NCI-H187 treated with DMSO at 0.1 percent for 48 hours (cell line): ENCODE data around the gene NCKIPSD.
A peak's percentile ranks its signal among the peaks of the same experiment; 100 is the strongest.

Source experiments
- DNase-seq: peaks from one replicate; lab custom pipeline; 2025; lab: John Stamatoyannopoulos, UW

Gene NCKIPSD

GRCh38 chr3:48647714-48648113 is 38.0 kb downstream of the NCKIPSD start:
- no peak for DNase-seq

- no peak for DNase-seq
Measured at GRCh38 chr3:48644898-48645760, 40.6 kb downstream of the NCKIPSD start.

- no peak for DNase-seq
Measured at GRCh38 chr3:48642605-48643004, 43.1 kb downstream of the NCKIPSD start.

GRCh38 chr3:48641396-48641795 is 44.3 kb downstream of the NCKIPSD start:
- DNase-seq, result no peak

- DNase-seq, result no peak
Measured at GRCh38 chr3:48639944-48640606, 45.6 kb downstream of the NCKIPSD start.

- DNase-seq, result no peak
Measured at GRCh38 chr3:48637305-48637704, 48.4 kb downstream of the NCKIPSD start.

- no peak for DNase-seq
Measured at GRCh38 chr3:48636149-48636655, 49.5 kb downstream of the NCKIPSD start.

- DNase-seq, result peak; percentile 11
Measured at GRCh38 chr3:48635222-48636021, 50.3 kb downstream of the NCKIPSD start, which contains the start of gene SLC26A6. SLC26A6 (minus strand) TSS chr3:48635461; CDS start chr3:48635393, 68 bp downstream.

- DNase-seq, result no peak
Measured at GRCh38 chr3:48634661-48635221, 51.0 kb downstream of the NCKIPSD start.

GRCh38 chr3:48633743-48634142 is 52.0 kb downstream of the NCKIPSD start:
- DNase-seq, result no peak

GRCh38 chr3:48633256-48633655 is 52.5 kb downstream of the NCKIPSD start:
- DNase-seq, result no peak

- DNase-seq, result no peak
Measured at GRCh38 chr3:48631516-48632448, 53.9 kb downstream of the NCKIPSD start.

GRCh38 chr3:48630833-48631232 is 54.9 kb downstream of the NCKIPSD start:
- DNase-seq, result no peak

GRCh38 chr3:48630407-48630806 is 55.3 kb downstream of the NCKIPSD start:
- no peak for DNase-seq

- DNase-seq, result no peak
Measured at GRCh38 chr3:48629894-48630293, 55.8 kb downstream of the NCKIPSD start.

- DNase-seq, result no peak
Measured at GRCh38 chr3:48628277-48629017, 57.3 kb downstream of the NCKIPSD start.

- DNase-seq, result no peak
Measured at GRCh38 chr3:48625600-48625999, 60.1 kb downstream of the NCKIPSD start.

GRCh38 chr3:48624767-48625166 is 60.9 kb downstream of the NCKIPSD start:
- DNase-seq, result no peak

- DNase-seq, result peak; percentile 2
Measured at GRCh38 chr3:48623851-48624547, 61.7 kb downstream of the NCKIPSD start.
